ENCODE measurements around the gene PIP5K1C. TPM values are rescaled to one million over a fixed set of nuclear protein-coding genes. Genes with fewer than 3 reads are reported as not detected.

Gene PIP5K1C
- total RNA-seq, 1 experiment from 2014 or later, result 24.5 TPM

- Histone ChIP-seq H3K4me3 (ENCODE audit: low read depth, low read length) (no peak overlapping the region), H3K4me1 (no peaks in the 10 kb centered on the region), H3K36me3 (ENCODE audit: control insufficient read depth, insufficient read depth, low read length) (no peaks in the 10 kb centered on the region), H3K9me3 (no peaks in the 10 kb centered on the region), H3K27me3 (replicated peaks; ENCODE audit: control insufficient read depth, insufficient read depth, low read length) (no peaks in the 10 kb centered on the region)
- DNase-seq, result no peak
- CTCF ChIA-PET, result interaction anchor here (0.6 kb wide), 1 partner anchor 766 kb away, joined by 3 read pairs; no protein-coding TSS in a partner anchor
- intact Hi-C loops (cut with micrococcal nuclease; ENCODE audit: unreplicated experiment), result no loop called here
- no peaks in the 10 kb centered on the region for H3K9me3 Mint-ChIP-seq (ENCODE audit: unreplicated experiment)
- no TSS peak for BruUV-seq (replicated peaks)
- no peak for TF ChIP-seq CTCF (IDR thresholded peaks at IDR 0.05; ENCODE audit: insufficient read depth in 1 of 2, low read depth in 1 of 2, low read length in 1 of 2, severe bottlenecking in 1 of 2, unreplicated experiment in 1 of 2)
- POLR2A ChIA-PET, result no interaction called here
- no peaks in the 10 kb centered on the region for H3K4me1 Mint-ChIP-seq (ENCODE audit: low read depth, unreplicated experiment)
- no peak overlapping the region for H3K4me3 Mint-ChIP-seq (ENCODE audit: unreplicated experiment)
- peaks cover 6% of the 10 kb centered on the region for H3K36me3 Mint-ChIP-seq (ENCODE audit: insufficient read depth, unreplicated experiment)
- H3K27me3 Mint-ChIP-seq (ENCODE audit: insufficient read depth, unreplicated experiment), result no peaks in the 10 kb centered on the region
- H3K27ac Mint-ChIP-seq (ENCODE audit: unreplicated experiment), result no peak overlapping the region
Observed at GRCh38 chr19:3608750-3609322, 91.4 kb downstream of the PIP5K1C start.

DNA sequence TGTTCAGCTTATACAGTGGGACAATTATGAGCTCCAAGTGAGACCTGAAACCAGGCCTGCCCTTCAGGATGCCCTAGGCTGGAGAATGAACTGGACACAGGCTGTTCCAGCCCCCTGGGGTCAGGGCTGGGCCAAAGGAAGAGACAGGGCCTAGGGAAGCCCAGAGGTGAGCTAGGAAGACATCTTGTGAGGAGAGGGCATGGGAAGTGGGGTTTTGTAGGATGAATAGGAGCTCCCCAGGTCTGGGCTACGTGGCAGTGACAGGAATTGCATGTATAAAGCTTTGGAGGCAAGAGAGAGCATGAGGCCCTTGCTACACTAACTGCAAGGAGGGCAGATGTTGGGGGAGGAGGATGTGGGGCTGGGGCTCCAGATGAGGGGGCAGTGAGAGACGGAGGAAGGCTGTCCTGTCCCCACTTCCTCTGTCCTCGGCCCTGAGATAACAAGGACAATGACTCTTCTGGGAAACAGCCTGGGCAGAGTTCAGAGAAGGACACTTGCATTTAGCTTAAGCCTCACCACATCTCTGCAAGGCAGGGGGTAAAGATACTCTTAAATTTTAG is 92.1 kb downstream of the PIP5K1C start:
- H3K9me3 ChIP-seq, result no peaks in the 10 kb centered on the region
- no peak overlapping the region for H3K4me3 ChIP-seq (ENCODE audit: low read depth, low read length)
- Mint-ChIP-seq H3K36me3 (ENCODE audit: insufficient read depth, unreplicated experiment) (peaks cover 6% of the 10 kb centered on the region), H3K9me3 (ENCODE audit: unreplicated experiment) (no peaks in the 10 kb centered on the region), H3K27me3 (ENCODE audit: insufficient read depth, unreplicated experiment) (no peaks in the 10 kb centered on the region), H3K4me3 (ENCODE audit: unreplicated experiment) (no peak overlapping the region), H3K27ac (ENCODE audit: unreplicated experiment) (no peak overlapping the region), H3K4me1 (ENCODE audit: low read depth, unreplicated experiment) (no peaks in the 10 kb centered on the region)
- no TSS peak for BruUV-seq (replicated peaks)
- H3K4me1 ChIP-seq, result peaks cover 4% of the 10 kb centered on the region; the same call in 1 of the 2 replicates
- ChIA-PET POLR2A (no interaction called here), CTCF (interaction anchor here (0.6 kb wide), 2 partner anchors 50 to 767 kb away, joined by 3 to 5 read pairs; no protein-coding TSS in a partner anchor)
- no peaks in the 10 kb centered on the region for H3K27me3 ChIP-seq (replicated peaks; ENCODE audit: control insufficient read depth, insufficient read depth, low read length)
- no peaks in the 10 kb centered on the region for H3K36me3 ChIP-seq (ENCODE audit: control insufficient read depth, insufficient read depth, low read length)
- intact Hi-C loops (cut with micrococcal nuclease; ENCODE audit: unreplicated experiment), result no loop called here
- TF ChIP-seq CTCF (IDR thresholded peaks at IDR 0.05; ENCODE audit: insufficient read depth in 1 of 2, low read depth in 1 of 2, low read length in 1 of 2, severe bottlenecking in 1 of 2, unreplicated experiment in 1 of 2), result no peak
- DNase-seq, result no peak

DNA sequence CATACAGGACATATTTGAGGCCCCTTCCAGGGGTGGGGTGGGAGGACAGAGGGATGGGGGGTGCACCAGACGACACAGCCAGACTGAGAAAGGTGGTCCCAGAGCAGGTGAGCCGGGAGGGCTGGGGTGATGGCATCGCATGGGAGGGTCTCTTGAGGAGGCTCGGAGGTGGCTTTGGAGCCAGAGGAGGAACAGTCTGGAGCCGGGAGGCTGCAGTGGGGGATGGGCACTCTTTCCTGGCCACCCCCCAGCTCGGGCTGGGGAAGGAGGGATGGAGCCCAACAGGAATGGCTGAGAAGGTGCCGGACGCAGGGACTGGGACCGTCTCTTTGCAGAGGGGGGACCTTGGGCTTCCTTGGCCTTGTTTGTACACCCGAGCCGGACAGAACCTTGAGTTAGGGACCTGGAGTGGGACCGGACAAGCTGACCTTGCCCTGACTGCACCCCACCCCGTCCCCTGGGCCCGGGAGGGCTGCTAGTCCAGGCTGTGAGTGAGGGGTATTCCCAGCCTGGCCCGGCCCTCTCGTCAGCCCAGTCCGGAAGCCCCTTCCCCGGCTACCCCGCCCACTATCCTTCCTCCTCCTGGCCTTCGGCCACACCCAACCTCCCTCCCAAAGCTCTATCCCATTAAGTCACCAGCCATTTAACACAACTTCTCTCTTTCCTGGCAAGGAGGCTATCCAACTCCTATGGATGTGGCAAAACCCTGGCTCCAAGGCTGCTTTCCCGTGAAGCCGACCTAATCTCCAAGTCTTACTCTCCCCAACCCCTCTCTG is 92.8 kb downstream of the PIP5K1C start:
- CTCF ChIA-PET, result interaction anchor here (0.6 kb wide), 1 partner anchor 50 kb away, joined by 5 read pairs; no protein-coding TSS in a partner anchor
- TF ChIP-seq CTCF (IDR thresholded peaks at IDR 0.05; ENCODE audit: insufficient read depth in 1 of 2, low read depth in 1 of 2, low read length in 1 of 2, severe bottlenecking in 1 of 2, unreplicated experiment in 1 of 2), result no peak
- POLR2A ChIA-PET, result no interaction called here
- peaks cover 5% of the 10 kb centered on the region; the same call in 1 of the 2 replicates for H3K4me1 ChIP-seq
- H3K4me3 ChIP-seq (ENCODE audit: low read depth, low read length), result no peak overlapping the region
- Mint-ChIP-seq H3K27me3 (ENCODE audit: insufficient read depth, unreplicated experiment) (no peaks in the 10 kb centered on the region), H3K27ac (ENCODE audit: unreplicated experiment) (no peak overlapping the region), H3K9me3 (ENCODE audit: unreplicated experiment) (no peaks in the 10 kb centered on the region), H3K36me3 (ENCODE audit: insufficient read depth, unreplicated experiment) (peaks cover 6% of the 10 kb centered on the region), H3K4me3 (ENCODE audit: unreplicated experiment) (no peak overlapping the region), H3K4me1 (ENCODE audit: low read depth, unreplicated experiment) (no peaks in the 10 kb centered on the region)
- no peaks in the 10 kb centered on the region for H3K9me3 ChIP-seq
- no peaks in the 10 kb centered on the region for H3K36me3 ChIP-seq (ENCODE audit: control insufficient read depth, insufficient read depth, low read length)
- DNase-seq, result no peak
- intact Hi-C loops (cut with micrococcal nuclease; ENCODE audit: unreplicated experiment), result no loop called here
- BruUV-seq (replicated peaks), result no TSS peak
- no peaks in the 10 kb centered on the region for H3K27me3 ChIP-seq (replicated peaks; ENCODE audit: control insufficient read depth, insufficient read depth, low read length)
